Fibroblast of lung (primary cell): ENCODE measurements around the gene TRAPPC2L. TPM values are rescaled to one million over a fixed set of nuclear protein-coding genes. Genes with fewer than 3 reads are reported as not detected.

Source experiments
- DNase-seq, 2 donors: peaks; one replicate each; pipeline versions ENCODE4 v3.0.0 to v3.0.0-alpha.2; 2010; ENCODE audit warnings: low read depth in 2 of 2
- H2AFZ ChIP-seq: 2 replicates; pipeline ENCODE4 v1.5.1; 2012; ENCODE audit warnings: low read length, control low read depth, inconsistent platforms
- H3K27ac ChIP-seq: 2 replicates; pipeline ENCODE4 v1.5.1; 2011; ENCODE audit warnings: low read length, control low read depth; ENCODE audit not compliant: insufficient read depth
- H3K27me3 ChIP-seq: 2 replicates; pipeline ENCODE4 v1.5.1; 2011; ENCODE audit warnings: mild to moderate bottlenecking, low read length; ENCODE audit not compliant: control insufficient read depth, insufficient read depth
- H3K36me3 ChIP-seq: 2 replicates; pipeline ENCODE4 v1.5.1; 2011; ENCODE audit warnings: low read length; ENCODE audit not compliant: control insufficient read depth, insufficient read depth
- H3K4me1 ChIP-seq: 2 replicates; pipeline ENCODE4 v1.5.1; 2011; ENCODE audit warnings: low read length; ENCODE audit not compliant: control insufficient read depth, insufficient read depth; ENCODE audit errors: extremely low read depth
- H3K4me2 ChIP-seq: 2 replicates; pipeline ENCODE4 v1.5.1; 2011; ENCODE audit warnings: low read length, control low read depth; ENCODE audit not compliant: insufficient read depth; ENCODE audit errors: extremely low read depth
- H3K4me3 ChIP-seq, 4 experiments: fragments of 200-600 bp in 1 of 4; sonication (generic) in 1 of 4; replicated peaks in 1 of 4; 2 replicates each; pipeline ENCODE4 v1.5.1; 2011 to 2016; ENCODE audit warnings: low read length in 4 of 4, low read depth in 3 of 4, mild to moderate bottlenecking in 3 of 4, control low read depth in 2 of 4, inconsistent platforms in 1 of 4, mixed read lengths in 1 of 4; ENCODE audit not compliant: insufficient read depth in 1 of 4; ENCODE audit errors: control extremely low read depth in 1 of 4
- H3K79me2 ChIP-seq: 2 replicates; pipeline ENCODE4 v1.5.1; 2012; ENCODE audit warnings: mild to moderate bottlenecking, low read length, inconsistent platforms; ENCODE audit not compliant: control insufficient read depth, insufficient read depth
- H3K9ac ChIP-seq: 2 replicates; pipeline ENCODE4 v1.5.1; 2011; ENCODE audit warnings: mild to moderate bottlenecking, low read length, control low read depth; ENCODE audit not compliant: insufficient read depth
- H3K9me3 ChIP-seq: 2 replicates; pipeline ENCODE4 v1.5.1; 2012; ENCODE audit warnings: low read depth, low read length; ENCODE audit not compliant: control insufficient read depth, insufficient read depth
- H4K20me1 ChIP-seq: 2 replicates; pipeline ENCODE4 v1.5.1; 2011; ENCODE audit warnings: low read length; ENCODE audit not compliant: control insufficient read depth, insufficient read depth; ENCODE audit errors: extremely low read depth
- EZH2 ChIP-seq: IDR thresholded peaks from 2 replicates; pipeline ENCODE4 v1.5.1; 2012; ENCODE audit warnings: low read length, control low read depth, mild to moderate bottlenecking; ENCODE audit errors: missing control alignments
- polyA plus RNA-seq, 2 donors: library from polyadenylated mRNA; depleted of rRNA in 1 of 2; stranded (reverse) in 1 of 2; unstranded in 1 of 2; fragments of >200 nt; gene quantifications; 2 replicates each; pipeline ENCODE4 v1.2.1, GENCODE V29; 2011 to 2012; ENCODE audit warnings: missing spikeins in 1 of 2
- total RNA-seq: library from RNA; depleted of rRNA; stranded (reverse); fragments of >200 nt; gene quantifications from 2 replicates; pipeline ENCODE4 v1.2.1, GENCODE V29; 2014
- TF ChIP-seq, protein P1 (sequence below), 2 donors: IDR thresholded peaks in 1 of 2; conservative IDR thresholded peaks in 1 of 2; 1 replicate in 1 of 2; 2 replicates in 1 of 2; pipeline ENCODE4 v1.5.1; 2011 to 2012; ENCODE audit warnings: low read length in 2 of 2, control low read depth in 1 of 2, inconsistent platforms in 1 of 2, low read depth in 1 of 2, mild to moderate bottlenecking in 1 of 2

The TRAPPC2L gene
- total and polyA plus RNA-seq, 2 donors (not counting 1 experiment from before 2014, with no cell fraction given) = 47.7 to 63.7 TPM

DNA sequence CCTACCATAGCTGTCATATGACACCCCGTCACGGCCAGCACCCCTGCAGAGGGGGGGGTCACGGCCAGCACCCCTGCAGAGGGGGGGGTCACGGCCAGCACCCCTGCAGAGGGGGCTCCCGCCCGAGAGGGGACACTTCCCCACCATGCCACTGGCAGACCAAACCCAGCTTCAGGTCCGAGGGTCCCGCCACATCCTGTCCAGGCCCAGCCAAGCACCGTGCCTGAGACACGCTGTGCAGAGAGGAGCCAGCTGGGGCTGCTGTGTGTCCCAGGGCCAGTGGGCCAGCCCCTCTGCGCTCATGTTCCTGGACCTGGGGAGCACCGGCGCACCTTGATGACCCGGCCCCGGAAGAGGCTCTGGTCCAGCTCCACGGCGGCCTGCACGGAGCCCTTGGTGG lies 7.6 kb downstream of the TRAPPC2L start:
- Histone ChIP-seq H3K9me3 (no peaks in the 10 kb centered on the region), H3K4me2 (no peak overlapping the region), H3K9ac (no peak overlapping the region), H3K27me3 (peaks cover 6% of the 10 kb centered on the region), H3K36me3 (peaks cover 7% of the 10 kb centered on the region), H3K79me2 (no peaks in the 10 kb centered on the region), H2AFZ (no peak overlapping the region), H3K4me3 (no peak overlapping the region), H3K4me1 (no peaks in the 10 kb centered on the region), H4K20me1 (no peaks in the 10 kb centered on the region), H3K27ac (no peak overlapping the region)
- TF ChIP-seq, protein P1, sequence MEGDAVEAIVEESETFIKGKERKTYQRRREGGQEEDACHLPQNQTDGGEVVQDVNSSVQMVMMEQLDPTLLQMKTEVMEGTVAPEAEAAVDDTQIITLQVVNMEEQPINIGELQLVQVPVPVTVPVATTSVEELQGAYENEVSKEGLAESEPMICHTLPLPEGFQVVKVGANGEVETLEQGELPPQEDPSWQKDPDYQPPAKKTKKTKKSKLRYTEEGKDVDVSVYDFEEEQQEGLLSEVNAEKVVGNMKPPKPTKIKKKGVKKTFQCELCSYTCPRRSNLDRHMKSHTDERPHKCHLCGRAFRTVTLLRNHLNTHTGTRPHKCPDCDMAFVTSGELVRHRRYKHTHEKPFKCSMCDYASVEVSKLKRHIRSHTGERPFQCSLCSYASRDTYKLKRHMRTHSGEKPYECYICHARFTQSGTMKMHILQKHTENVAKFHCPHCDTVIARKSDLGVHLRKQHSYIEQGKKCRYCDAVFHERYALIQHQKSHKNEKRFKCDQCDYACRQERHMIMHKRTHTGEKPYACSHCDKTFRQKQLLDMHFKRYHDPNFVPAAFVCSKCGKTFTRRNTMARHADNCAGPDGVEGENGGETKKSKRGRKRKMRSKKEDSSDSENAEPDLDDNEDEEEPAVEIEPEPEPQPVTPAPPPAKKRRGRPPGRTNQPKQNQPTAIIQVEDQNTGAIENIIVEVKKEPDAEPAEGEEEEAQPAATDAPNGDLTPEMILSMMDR (conservative IDR thresholded peaks at IDR 0.05 in 1 of 2, IDR thresholded peaks at IDR 0.05 in 1 of 2; ENCODE audit: low read depth in 1 of 2, low read length in 2 of 2) = no peak
- no peak for TF ChIP-seq EZH2
- DNase-seq = no peak

DNA sequence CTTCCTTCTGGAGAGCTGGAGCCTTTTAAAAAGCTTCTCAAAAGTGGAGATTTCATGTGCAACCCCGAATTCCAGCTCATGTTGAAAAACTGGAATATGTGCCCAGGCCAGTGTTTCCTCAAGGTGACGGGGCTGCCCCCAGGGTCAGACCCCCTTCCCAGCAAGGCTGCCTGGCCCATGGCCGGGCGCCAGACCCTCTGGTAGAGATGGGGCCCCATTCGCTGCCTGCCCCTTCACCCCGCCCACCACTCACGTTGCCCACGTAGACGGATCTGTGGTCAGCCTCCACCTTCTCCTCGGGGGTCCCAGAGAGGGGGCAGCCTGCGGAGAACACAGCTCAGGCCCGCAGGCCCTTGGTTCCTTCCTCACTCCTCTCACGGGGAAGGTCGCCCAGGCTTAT lies 8.4 kb downstream of the TRAPPC2L start:
- Histone ChIP-seq H2AFZ (no peak overlapping the region), H3K27ac (no peak overlapping the region), H3K9me3 (no peaks in the 10 kb centered on the region), H3K79me2 (no peaks in the 10 kb centered on the region), H3K4me1 (no peaks in the 10 kb centered on the region), H3K27me3 (peaks cover 6% of the 10 kb centered on the region), H3K9ac (no peak overlapping the region), H3K4me2 (no peak overlapping the region), H3K36me3 (peaks cover 4% of the 10 kb centered on the region), H3K4me3 (no peak overlapping the region), H4K20me1 (no peaks in the 10 kb centered on the region)
- no peak for TF ChIP-seq EZH2
- TF ChIP-seq, protein P1 (conservative IDR thresholded peaks at IDR 0.05 in 1 of 2, IDR thresholded peaks at IDR 0.05 in 1 of 2; ENCODE audit: low read depth in 1 of 2, low read length in 2 of 2) = no peak
- DNase-seq = no peak

DNA sequence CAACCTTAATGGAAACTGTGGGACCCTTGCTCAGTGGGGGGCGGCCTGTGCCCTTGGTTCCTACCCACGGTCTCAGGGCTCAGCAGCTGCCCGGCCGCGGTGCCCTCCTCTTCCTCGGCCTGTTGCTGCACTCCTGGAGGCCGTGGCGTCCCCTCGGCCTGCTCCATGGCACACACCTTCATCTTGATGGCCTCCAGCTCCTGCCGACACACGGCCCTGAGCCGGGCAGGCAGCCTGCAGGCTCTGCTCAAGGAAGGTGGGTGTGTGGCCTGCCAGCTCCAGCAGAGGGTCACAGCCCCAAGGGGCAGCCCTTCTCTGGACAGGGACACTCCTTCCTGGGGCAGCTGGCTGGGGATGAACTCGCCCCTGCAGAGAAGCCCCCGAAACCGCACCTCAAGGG lies 8.8 kb downstream of the TRAPPC2L start:
- Histone ChIP-seq H3K27me3 (peaks cover 6% of the 10 kb centered on the region), H3K4me2 (no peak overlapping the region), H3K36me3 (peaks cover 3% of the 10 kb centered on the region), H3K9me3 (no peaks in the 10 kb centered on the region), H3K27ac (no peak overlapping the region), H2AFZ (no peak overlapping the region), H3K4me1 (no peaks in the 10 kb centered on the region), H3K79me2 (no peaks in the 10 kb centered on the region), H3K9ac (no peak overlapping the region), H3K4me3 (no peak overlapping the region), H4K20me1 (no peaks in the 10 kb centered on the region)
- no peak for TF ChIP-seq EZH2
- TF ChIP-seq, protein P1 (conservative IDR thresholded peaks at IDR 0.05 in 1 of 2, IDR thresholded peaks at IDR 0.05 in 1 of 2; ENCODE audit: low read depth in 1 of 2, low read length in 2 of 2) = no peak
- no peak for DNase-seq
